ENCODE data around the gene MAL.

The MAL gene

DNA sequence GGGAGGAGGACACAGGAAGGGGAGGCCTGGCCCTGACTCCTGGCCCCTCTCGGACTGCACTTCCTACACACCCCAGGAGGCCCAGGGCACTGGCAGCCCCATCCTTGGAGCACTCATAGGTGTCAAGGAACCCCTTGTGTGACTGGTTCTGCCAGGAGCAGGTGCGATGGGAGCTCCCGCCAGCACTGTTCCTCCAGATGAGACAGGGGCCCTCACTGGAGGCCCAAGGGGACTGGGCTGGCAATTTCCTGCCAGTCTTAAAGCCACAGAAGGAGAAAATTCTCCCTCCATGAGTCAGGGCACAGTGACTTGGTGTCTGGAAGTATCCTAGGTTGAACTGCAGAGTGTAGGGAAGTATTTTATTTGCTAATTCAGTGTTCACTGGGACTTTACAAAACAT, 42.8 kb upstream of the MAL start:
- DNase-seq (ENCODE audit: low spot score): no peak
- TF ChIP-seq, protein P1, sequence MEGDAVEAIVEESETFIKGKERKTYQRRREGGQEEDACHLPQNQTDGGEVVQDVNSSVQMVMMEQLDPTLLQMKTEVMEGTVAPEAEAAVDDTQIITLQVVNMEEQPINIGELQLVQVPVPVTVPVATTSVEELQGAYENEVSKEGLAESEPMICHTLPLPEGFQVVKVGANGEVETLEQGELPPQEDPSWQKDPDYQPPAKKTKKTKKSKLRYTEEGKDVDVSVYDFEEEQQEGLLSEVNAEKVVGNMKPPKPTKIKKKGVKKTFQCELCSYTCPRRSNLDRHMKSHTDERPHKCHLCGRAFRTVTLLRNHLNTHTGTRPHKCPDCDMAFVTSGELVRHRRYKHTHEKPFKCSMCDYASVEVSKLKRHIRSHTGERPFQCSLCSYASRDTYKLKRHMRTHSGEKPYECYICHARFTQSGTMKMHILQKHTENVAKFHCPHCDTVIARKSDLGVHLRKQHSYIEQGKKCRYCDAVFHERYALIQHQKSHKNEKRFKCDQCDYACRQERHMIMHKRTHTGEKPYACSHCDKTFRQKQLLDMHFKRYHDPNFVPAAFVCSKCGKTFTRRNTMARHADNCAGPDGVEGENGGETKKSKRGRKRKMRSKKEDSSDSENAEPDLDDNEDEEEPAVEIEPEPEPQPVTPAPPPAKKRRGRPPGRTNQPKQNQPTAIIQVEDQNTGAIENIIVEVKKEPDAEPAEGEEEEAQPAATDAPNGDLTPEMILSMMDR (IDR thresholded peaks at IDR 0.05; ENCODE audit: borderline replicate concordance, control extremely low read depth, extremely low read depth, insufficient read depth, missing control alignments): no peak
- in situ Hi-C loops (cut with MboI; ENCODE audit: low sequenced_read_pairs, unreplicated experiment): no loop called here

DNA sequence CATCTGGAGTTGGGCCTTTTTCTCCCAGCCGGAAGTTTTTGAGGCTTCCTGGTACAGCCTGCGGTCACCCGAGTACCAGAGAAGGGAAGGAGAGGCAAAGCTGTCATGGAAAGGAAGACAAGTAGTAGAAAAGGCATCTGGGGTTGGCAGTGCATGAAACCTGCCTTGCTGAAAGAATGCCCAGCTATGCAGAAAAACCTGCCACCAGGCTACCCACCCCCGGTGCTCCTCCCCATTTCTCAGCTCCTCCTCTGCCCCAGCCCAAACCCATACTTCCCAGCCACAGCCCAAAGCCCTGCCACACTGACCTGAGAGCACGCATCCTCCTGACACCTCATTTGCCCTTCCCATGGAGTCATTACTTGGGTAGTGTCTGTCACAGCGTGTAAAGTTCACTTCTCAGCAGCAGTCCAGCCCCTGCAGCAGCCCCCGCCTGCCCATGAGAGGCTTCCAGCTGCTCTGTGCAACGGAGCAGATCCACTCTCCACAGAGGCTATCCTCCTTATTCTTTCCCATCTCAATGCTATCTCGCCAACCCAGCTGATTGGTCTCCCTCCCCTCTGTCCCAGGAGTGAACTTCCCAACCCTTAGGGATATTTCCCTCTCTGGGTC, 40.4 kb upstream of the MAL start:
- in situ Hi-C loops (cut with MboI; ENCODE audit: low sequenced_read_pairs, unreplicated experiment): no loop called here
- no peak for DNase-seq (ENCODE audit: low spot score)
- TF ChIP-seq, protein P1 (IDR thresholded peaks at IDR 0.05; ENCODE audit: borderline replicate concordance, control extremely low read depth, extremely low read depth, insufficient read depth, missing control alignments): no peak

DNA sequence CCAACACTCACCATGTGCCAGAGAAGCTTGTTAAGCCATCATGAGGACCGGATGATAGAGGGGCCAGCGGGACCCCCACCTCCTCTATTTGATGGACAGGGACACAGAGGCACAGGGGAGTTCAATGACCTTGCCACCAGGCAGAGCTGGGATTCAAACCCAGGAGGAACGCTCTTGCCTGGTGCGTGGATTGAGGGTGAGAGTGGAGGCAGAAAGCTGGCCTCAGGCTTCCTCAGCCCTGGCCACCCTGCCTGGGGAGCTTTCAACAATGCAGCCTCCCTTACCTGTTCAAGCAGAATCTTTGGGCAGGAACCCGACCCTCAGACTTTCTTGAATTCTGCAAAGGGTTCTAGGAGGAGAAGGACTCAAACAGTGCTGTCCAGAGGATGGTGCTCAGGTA, 39.9 kb upstream of the MAL start:
- TF ChIP-seq, protein P1 (IDR thresholded peaks at IDR 0.05; ENCODE audit: borderline replicate concordance, control extremely low read depth, extremely low read depth, insufficient read depth, missing control alignments): no peak
- no peak for DNase-seq (ENCODE audit: low spot score)
- in situ Hi-C loops (cut with MboI; ENCODE audit: low sequenced_read_pairs, unreplicated experiment): no loop called here

DNA sequence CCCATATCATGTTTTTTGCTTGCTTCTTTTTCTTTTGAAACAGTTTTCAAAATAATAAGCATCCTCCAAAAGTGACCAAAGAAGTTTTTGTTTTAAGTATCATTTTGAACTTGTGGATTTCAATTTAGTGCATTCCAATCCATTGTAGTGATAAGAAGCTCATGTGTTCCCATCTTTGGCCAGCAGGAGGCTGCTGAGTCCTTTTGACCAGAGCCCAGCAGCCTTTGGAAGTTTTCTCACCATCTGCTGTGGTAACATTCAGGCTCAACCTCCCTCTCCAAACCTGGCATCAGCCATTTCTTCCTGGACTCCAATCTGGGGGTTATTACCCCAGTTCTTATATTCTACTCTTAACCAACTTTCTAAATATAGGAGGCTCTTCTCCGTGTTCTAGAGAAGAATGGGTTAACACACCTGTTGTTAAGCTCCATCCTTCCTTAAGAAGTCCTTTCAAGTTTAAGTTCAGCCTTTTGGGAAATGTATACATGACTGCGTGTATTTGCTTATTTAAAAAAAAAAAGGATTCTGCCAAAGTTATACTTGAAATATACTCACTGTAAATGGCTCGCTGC, 39.0 kb upstream of the MAL start:
- TF ChIP-seq, protein P1 (IDR thresholded peaks at IDR 0.05; ENCODE audit: borderline replicate concordance, control extremely low read depth, extremely low read depth, insufficient read depth, missing control alignments): peak; percentile 57
- DNase-seq (ENCODE audit: low spot score): peak; percentile 73
- in situ Hi-C loops (cut with MboI; ENCODE audit: low sequenced_read_pairs, unreplicated experiment): no loop called here

DNA sequence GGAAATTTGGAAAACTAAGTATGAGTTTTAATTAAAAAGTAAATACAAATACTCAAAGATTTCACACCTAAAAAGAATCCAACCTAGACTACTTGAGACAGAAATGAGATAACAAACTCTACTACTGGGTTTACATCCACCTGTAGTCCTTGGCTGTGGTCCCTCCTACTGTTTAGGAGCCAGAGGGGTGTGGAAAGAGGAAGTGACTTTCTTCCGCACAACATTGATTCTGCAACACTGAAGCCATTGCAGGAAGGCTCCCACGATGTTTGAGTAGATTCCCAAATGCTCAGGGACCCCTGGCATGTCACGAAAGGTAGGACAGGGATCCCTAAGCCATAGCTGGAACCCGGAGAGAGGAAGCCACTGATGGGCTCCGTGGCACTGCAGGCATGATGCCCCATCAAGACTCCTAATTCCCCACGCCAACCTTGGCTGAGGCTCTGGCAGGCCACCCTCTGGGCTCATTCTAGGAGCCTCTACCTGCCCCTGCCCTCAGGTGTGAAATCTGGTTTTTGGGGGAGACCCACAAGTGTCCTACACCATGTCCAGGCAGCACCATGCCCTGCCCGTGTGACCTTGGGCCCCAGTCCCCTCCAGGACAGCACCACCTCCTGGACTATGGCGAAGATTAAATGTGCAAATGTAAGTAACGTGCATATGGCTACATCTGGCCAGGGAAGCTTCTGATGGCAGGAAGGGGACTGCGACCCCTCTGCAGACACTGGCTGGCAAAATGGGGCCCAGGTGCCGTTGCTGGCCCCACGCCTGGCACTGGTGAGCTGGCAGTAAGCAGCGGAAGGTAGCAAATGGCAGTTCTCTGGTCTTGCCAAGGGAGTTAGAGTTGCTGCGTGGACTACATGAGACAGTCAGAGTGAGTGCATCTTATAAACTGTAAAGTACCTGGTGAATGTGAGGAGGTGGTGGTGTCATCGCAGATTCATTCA, 38.2 kb upstream of the MAL start:
- DNase-seq (ENCODE audit: low spot score): no peak
- TF ChIP-seq, protein P1 (IDR thresholded peaks at IDR 0.05; ENCODE audit: borderline replicate concordance, control extremely low read depth, extremely low read depth, insufficient read depth, missing control alignments): no peak
- in situ Hi-C loops (cut with MboI; ENCODE audit: low sequenced_read_pairs, unreplicated experiment): no loop called here

DNA sequence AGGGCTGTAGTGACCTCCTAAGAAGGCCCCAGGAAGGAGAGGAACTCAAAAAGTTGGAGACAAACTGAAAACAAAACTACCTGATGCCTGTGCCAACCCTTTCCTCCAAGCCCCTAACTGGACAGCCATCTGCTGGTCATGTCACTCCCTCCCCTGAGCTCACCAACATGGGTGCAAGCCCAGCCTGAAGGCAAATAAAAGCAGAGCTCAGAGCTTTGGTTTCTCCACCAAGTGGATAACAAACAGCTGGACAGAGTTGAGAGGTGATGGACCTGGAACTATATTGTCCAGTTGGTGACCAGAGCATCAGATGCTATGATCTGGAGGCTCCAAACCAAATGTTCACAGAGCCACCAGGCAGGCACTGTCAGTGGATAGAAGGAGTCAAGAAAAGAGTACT, 34.6 kb upstream of the MAL start:
- in situ Hi-C loops (cut with MboI; ENCODE audit: low sequenced_read_pairs, unreplicated experiment): no loop called here
- DNase-seq (ENCODE audit: low spot score): no peak
- TF ChIP-seq, protein P1 (IDR thresholded peaks at IDR 0.05; ENCODE audit: borderline replicate concordance, control extremely low read depth, extremely low read depth, insufficient read depth, missing control alignments): no peak

All from GM13976 (cell line).